Measurements from ENCODE around the gene DLL1.
A peak's percentile ranks its signal among the peaks of the same experiment; 100 is the strongest.

The DLL1 gene

GRCh38 chr6:170292111-170292406, 1.2 kb upstream of the DLL1 start:
- TF ChIP-seq CTCF (conservative IDR thresholded peaks at IDR 0.05; ENCODE audit: low read depth) = no peak

GRCh38 chr6:170291271-170292110, 613 bp upstream of the DLL1 start:
- DNase-seq (ENCODE audit: low spot score) = no peak
- POLR2A ChIA-PET (ENCODE audit: low non-redundant PET) = interaction anchor here (0.6 kb wide), 1 partner anchor 13 kb away, joined by 6 read pairs; no protein-coding TSS in a partner anchor

More at GRCh38 chr6:170292111-170292406, 1.2 kb upstream of the DLL1 start:
- CTCF ChIA-PET = interaction anchor here (0.7 to 6.3 kb wide), 7 partner anchors 27 to 804 kb away, joined by 3 to 39 read pairs (median 3); no protein-coding TSS in a partner anchor
- DNase-seq (ENCODE audit: low spot score) = no peak
- POLR2A ChIA-PET (ENCODE audit: low non-redundant PET) = interaction anchor here (0.6 kb wide), 1 partner anchor 502 kb away, joined by 6 read pairs; no protein-coding TSS in a partner anchor
- H3K27ac ChIP-seq = peak overlapping the region; percentile 72

GRCh38 chr6:170289951-170290295, 955 bp downstream of the DLL1 start:
- ChIA-PET CTCF (interaction anchor here (0.6 to 6.3 kb wide), 2 partner anchors 66 to 459 kb away, joined by 3 to 39 read pairs; no protein-coding TSS in a partner anchor), POLR2A (ENCODE audit: low non-redundant PET) (interaction anchor here (0.7 kb wide), 1 partner anchor 482 kb away, joined by 3 read pairs; no protein-coding TSS in a partner anchor)
- TF ChIP-seq CTCF (conservative IDR thresholded peaks at IDR 0.05; ENCODE audit: low read depth) = no peak
- DNase-seq (ENCODE audit: low spot score) = no peak
- peak overlapping the region; percentile 72 for H3K27ac ChIP-seq

More at GRCh38 chr6:170291271-170292110, 613 bp upstream of the DLL1 start:
- no peak for TF ChIP-seq CTCF (conservative IDR thresholded peaks at IDR 0.05; ENCODE audit: low read depth)
- CTCF ChIA-PET = interaction anchor here (0.7 to 6.3 kb wide), 9 partner anchors 26 to 501 kb away, joined by 3 to 39 read pairs (median 3); no protein-coding TSS in a partner anchor
- peak overlapping the region; percentile 72 for H3K27ac ChIP-seq

- peak overlapping the region; percentile 72 for H3K27ac ChIP-seq
- POLR2A ChIA-PET (ENCODE audit: low non-redundant PET) = interaction anchor here (0.7 kb wide), 1 partner anchor 481 kb away, joined by 3 read pairs; no protein-coding TSS in a partner anchor
- no peak for DNase-seq (ENCODE audit: low spot score)
- TF ChIP-seq CTCF (conservative IDR thresholded peaks at IDR 0.05; ENCODE audit: low read depth) = no peak
- CTCF ChIA-PET = interaction anchor here (0.7 to 6.3 kb wide), 2 partner anchors 458 to 500 kb away, joined by 3 to 39 read pairs; no protein-coding TSS in a partner anchor
These were observed 1.5 kb downstream of the DLL1 start for GRCh38 chr6:170289180-170289931.

- CTCF ChIA-PET = interaction anchor here (0.7 to 6.3 kb wide), 2 partner anchors 458 to 499 kb away, joined by 3 to 39 read pairs; no protein-coding TSS in a partner anchor
- peak overlapping the region; percentile 72 for H3K27ac ChIP-seq
- DNase-seq (ENCODE audit: low spot score) = no peak
- POLR2A ChIA-PET (ENCODE audit: low non-redundant PET) = no interaction called here
- no peak for TF ChIP-seq CTCF (conservative IDR thresholded peaks at IDR 0.05; ENCODE audit: low read depth)
These were observed 2.1 kb downstream of the DLL1 start for GRCh38 chr6:170288852-170289179.

GRCh38 chr6:170288091-170288631, 2.7 kb downstream of the DLL1 start:
- TF ChIP-seq CTCF (conservative IDR thresholded peaks at IDR 0.05; ENCODE audit: low read depth) = no peak
- ChIA-PET CTCF (interaction anchor here (0.6 kb wide), 1 partner anchor 35 kb away, joined by 3 read pairs; no protein-coding TSS in a partner anchor), POLR2A (ENCODE audit: low non-redundant PET) (no interaction called here)
- no peak for DNase-seq (ENCODE audit: low spot score)
- H3K27ac ChIP-seq = peak overlapping the region; percentile 38; the same call in 1 of the 2 replicates
